ENCODE measurements around the gene DIAPH2.

DIAPH2 gene

DNA sequence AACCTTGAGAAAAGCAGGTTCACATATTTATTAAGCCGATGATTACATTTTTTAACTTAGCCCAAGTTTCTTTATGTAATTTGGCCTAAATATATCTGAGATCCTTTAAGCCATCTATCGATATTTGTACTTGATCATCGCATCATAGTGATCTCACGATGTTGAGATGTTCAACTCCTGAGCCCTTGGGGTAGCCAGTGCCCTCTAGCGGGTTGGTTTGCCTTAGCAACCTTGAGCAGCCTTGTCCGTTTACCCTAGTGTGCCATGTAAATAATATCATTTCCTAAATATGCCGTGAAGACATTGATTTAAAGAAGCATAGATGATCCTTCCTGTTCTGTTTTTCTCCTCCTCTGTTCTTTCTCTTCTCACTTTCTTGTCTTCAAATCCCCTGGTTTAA is 631.3 kb downstream of the DIAPH2 start:
- DNase-seq: no peak

GRCh38 chrX:97320305-97320704 is 635.7 kb downstream of the DIAPH2 start:
- DNase-seq: no peak

GRCh38 chrX:97322401-97322800 is 637.8 kb downstream of the DIAPH2 start:
- no peak for DNase-seq

DNA sequence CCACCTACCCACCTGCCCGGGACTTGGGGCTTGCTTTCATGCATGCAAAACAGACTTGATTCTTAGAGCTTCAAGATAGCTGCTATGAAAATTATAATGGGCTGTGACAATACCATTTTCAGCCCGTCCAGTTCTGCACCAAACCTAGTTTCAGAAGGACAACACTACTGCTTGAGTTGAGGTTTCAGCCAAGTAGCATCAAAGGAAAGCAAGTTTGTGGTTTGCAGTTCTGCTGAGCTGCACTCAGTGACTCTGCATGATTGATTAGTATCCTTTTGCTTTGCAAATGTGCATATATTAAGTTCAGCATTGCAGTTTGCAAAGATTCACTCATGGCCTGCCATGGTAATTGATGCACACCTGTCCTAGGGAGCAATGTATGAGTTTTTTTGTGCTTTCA is 641.8 kb downstream of the DIAPH2 start:
- DNase-seq: no peak

DNA sequence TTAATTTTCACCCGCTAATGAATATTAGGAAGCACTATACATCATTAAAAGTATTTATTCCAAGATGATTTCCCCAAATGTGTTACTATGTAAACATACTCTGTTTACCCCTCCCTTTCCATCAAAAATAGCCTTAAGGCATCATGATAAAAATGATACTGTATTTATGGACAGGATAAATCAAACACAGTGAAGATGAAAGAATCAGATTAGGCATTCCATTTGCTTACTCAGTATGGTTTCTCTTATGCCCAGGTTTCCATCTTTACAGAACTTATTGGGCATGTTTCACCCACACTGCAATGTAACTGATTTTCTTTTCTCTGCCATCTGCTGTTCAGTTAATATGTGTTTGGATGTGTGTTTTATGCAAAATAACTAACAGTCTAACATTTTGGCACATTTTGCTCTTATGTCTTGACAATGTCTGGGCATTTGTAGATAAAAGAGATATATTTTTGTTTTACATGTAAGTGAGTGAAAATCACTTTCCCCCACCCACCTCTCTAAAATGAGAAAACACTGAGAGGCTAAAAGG is 644.3 kb downstream of the DIAPH2 start:
- DNase-seq: no peak

GRCh38 chrX:97330151-97330550 is 645.5 kb downstream of the DIAPH2 start:
- no peak for DNase-seq

- DNase-seq: no peak
These were observed 648.3 kb downstream of the DIAPH2 start for GRCh38 chrX:97332963-97333362.

GRCh38 chrX:97334850-97335249 is 650.2 kb downstream of the DIAPH2 start:
- no peak for DNase-seq

- no peak for DNase-seq
These were observed 660.1 kb downstream of the DIAPH2 start for GRCh38 chrX:97344724-97345123.

DNA sequence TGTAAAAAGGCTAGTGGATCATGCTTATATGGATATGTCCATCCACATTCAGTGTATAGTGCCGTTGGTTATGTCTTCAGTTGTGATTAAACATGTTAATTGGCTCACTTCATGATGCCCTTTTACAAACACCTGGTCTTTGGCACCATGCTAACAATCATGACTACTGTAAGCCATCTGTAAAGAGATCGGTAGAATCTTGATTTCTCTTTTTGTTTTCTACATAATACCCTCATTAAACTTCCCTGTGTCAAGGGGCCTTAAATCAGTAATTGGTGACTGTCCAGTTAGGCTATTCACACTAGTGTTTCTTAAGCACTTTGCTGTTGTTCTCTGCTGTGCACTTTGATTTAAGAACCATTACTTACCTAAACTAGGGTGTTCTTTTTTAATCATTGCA is 674.3 kb downstream of the DIAPH2 start:
- no peak for DNase-seq

GRCh38 chrX:97363843-97364242 is 679.2 kb downstream of the DIAPH2 start:
- DNase-seq: no peak

DNA sequence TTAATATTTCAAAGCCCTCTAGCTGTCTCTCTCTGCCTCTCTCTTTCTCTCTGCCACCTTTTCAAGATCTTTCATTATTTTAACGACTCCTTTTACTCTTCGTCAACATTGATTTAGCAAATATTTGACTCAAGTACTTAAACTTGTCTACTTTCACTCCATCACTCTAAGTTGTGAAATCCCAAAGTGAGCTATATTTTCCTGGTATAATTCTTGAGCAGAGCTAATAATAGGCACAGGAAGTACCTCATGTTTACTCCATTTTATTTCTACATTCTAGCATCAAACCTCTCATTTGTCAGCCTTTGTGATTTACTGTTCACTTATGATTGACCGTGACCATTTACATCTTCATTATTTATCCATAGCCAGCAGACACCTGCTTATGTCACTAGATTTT is 681.6 kb downstream of the DIAPH2 start:
- no peak for DNase-seq

- DNase-seq: no peak
These were observed 682.5 kb downstream of the DIAPH2 start for GRCh38 chrX:97367125-97367524.

- no peak for DNase-seq
These were observed 685.3 kb downstream of the DIAPH2 start for GRCh38 chrX:97369947-97370346.

DNA sequence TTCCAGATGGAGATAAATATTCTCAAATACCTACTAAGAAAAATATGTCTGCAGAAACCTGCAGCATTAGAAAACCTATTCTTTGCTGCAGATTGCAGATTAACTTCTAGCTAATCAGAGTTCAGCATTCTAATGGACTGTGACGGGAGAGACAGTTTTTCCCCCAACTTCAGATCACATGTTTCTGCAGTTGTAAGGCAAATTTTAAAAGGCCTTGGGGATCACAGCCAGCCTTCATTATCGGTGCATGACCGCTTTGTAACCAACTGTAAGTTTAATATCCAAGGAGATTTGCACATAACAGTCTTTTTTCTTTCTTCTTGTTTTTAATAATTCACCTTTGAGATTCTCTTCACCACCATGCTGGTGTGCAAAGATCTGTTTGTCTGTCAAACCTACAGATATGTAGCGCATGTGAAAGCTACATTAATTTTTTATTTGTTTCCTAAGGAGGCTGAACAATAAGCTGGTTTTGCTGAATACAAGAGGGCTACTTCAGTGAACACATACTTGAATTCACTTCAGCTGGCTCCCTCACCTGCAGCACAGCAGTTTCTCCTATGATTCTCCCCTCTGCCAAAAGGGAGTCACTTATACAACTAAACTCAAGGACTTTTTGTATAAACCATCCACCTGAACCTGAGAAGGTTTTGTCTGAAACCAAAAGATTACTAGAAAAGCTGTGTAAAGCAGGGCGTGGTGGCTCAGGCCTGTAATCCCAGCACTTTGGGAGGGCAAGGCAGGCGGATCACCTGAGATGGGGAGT is 687.5 kb downstream of the DIAPH2 start:
- DNase-seq: no peak

- DNase-seq: no peak
These were observed 689.6 kb downstream of the DIAPH2 start for GRCh38 chrX:97374266-97374665.

DNA sequence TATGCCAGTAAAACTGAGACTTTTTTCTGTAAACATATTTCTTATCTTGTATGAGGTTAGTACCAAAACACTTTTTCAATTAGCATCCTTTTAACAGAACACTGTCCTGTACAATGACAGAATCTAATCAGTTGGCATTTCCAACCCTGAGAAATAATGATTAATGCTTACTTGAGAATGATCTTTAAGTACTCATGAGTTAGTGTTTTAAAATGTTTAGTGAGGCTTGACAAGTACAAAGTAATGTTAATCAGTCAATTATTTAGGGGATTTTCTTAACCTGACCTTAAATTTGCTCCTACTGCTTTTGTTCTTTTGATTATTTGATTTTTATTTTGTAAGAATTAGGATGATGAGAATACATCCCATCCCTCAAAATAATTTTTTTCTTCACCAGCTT is 695.6 kb downstream of the DIAPH2 start:
- DNase-seq: no peak

DNA sequence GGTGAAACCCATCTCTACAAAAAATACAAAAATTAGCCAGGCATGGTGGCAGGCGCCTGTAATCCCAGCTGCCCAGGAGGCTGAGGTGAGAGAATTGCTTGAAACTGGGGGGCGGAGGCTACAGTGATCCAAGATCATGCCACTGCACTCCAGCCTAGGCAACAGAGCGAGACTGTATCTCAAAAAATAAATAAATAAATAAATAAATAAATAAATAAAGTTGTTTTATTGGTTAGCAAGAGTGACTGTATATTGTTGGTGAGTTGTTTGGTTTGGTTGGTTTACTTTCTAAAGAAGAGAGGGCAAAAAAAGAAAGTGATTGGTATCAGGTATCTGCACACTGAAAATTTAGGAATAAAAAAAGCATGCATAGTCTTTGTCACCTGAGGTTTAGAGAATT is 700.0 kb downstream of the DIAPH2 start:
- no peak for DNase-seq

GRCh38 chrX:97387004-97387403 is 702.4 kb downstream of the DIAPH2 start:
- no peak for DNase-seq

- no peak for DNase-seq
These were observed 705.1 kb downstream of the DIAPH2 start for GRCh38 chrX:97389761-97390192.

DNA sequence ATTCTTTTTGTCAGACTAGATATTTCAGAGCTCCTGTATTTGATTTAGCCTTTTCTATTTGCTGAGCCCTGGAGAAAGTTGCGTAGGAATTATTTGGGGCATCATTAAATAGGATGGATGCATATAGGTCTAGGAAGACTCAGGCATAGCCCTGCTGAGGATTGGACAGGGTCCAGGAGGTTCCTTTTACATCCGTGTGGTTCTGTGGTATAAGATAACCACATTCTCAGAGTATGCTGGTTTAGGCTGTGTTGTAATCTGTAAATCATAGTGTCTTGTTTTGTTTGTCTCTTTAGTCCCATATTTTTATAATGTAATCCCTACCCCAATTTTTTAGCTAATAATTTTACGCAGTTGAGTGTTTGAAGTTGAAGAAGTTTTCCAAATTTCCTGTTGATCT is 712.7 kb downstream of the DIAPH2 start:
- no peak for DNase-seq

GRCh38 chrX:97398030-97398551 is 713.4 kb downstream of the DIAPH2 start:
- DNase-seq: no peak

DNA sequence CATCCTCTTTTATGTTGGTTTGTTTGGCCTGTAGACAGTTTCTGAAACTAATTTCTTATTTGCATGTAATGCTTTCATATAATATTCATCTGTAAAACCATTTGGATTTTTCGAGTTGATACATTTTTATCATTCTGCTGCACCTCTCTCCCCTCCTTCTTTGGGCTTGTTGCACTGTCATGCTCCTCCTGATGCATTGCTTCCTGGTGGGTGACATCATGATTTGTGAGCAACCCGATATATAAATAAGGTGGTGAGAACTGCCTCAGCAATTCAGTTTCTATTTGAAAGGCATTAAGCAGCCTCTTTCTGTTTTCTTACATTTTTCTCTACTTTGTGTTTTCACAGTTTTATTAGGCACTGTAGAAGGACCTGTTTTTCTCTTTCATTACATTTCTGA is 714.8 kb downstream of the DIAPH2 start:
- DNase-seq: no peak

GRCh38 chrX:97400492-97400891 is 715.9 kb downstream of the DIAPH2 start:
- DNase-seq: no peak

DNA sequence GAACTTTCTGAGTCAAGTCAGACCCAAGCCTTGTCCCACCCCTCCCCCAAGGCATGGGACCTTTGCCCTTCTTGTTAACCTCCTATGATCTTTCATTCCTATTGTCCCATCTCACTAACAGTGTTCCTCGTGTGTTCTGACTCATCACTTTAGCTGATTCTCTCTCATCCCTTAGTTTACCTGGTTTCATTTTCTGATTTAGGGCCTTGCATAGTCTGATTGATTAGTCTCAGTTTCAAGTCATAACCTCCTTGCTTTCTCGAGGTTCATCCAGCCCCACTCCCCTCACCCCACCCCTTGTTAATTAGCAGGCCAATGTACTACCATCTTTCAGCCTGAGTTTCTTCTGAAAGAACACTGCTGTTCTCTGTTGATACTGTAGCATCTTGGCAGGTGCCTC is 716.5 kb downstream of the DIAPH2 start:
- no peak for DNase-seq
